ENCODE measurements around the gene MBD5.
"Not testable (repeated sequence)": the region's sequence is repeated elsewhere in the genome, so short reads cannot be mapped to it uniquely, and the experiment has no call there.

MBD5 gene

DNA sequence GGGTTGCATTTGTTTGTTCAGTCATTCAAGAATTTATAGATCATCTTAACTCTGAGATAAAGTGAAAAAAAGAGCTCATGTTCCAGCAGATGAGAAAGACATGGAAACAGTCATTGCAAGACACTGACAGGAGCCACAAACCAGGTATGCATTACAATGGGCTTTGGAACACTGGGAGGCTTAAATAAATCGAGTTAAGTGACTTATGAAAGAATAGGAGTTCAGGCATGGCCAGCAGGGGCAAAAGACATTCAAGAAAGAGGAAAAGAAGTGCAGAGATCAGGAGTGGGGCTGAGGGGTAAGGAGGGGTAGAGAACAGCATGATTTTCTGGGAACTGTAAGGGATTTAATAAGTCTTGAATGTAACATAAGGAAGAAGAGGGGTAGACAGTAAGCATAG lies 502.4 kb downstream of the MBD5 start:
- DNase-seq (ENCODE audit: low spot score), result no peak

DNA sequence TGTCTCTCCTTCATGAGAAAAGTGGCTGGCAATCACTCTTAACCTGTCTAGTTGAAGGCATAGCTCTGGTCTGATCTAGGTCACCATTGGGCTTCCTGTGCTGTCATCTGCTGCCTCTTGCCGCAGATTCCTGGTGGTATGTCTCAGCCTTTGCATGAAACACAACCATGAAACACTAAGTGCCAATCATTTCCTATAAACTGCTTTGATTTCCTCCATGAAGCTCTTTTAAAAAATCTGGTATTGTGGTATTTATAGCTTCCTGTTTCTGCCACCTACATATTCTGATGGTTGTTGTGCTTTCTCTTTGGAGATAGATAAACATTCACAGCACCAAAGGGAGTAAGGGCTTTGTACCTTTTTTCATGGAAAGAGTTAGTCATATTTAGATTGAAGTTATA lies 503.6 kb downstream of the MBD5 start:
- DNase-seq (ENCODE audit: low spot score), result no peak

DNA sequence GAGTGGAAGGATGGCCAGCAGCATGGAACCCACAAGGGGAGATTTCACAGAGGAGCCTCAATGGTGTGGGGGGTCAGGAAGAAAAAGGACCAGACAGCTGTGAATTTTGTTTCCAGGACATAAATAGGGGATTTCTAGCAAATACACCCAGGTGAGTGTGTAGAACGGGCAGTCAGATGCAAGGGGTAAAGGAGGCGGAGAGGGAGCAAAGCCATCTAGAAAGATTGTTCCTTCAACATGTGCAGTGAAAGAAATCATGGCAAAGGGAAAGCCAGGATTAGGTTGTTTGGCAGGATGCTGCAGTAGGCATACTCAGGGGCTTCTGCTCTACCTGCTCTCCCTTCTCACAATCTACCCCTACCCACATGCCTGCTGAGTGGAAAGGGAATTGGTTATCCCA lies 504.2 kb downstream of the MBD5 start:
- no peak for DNase-seq (ENCODE audit: low spot score)

DNA sequence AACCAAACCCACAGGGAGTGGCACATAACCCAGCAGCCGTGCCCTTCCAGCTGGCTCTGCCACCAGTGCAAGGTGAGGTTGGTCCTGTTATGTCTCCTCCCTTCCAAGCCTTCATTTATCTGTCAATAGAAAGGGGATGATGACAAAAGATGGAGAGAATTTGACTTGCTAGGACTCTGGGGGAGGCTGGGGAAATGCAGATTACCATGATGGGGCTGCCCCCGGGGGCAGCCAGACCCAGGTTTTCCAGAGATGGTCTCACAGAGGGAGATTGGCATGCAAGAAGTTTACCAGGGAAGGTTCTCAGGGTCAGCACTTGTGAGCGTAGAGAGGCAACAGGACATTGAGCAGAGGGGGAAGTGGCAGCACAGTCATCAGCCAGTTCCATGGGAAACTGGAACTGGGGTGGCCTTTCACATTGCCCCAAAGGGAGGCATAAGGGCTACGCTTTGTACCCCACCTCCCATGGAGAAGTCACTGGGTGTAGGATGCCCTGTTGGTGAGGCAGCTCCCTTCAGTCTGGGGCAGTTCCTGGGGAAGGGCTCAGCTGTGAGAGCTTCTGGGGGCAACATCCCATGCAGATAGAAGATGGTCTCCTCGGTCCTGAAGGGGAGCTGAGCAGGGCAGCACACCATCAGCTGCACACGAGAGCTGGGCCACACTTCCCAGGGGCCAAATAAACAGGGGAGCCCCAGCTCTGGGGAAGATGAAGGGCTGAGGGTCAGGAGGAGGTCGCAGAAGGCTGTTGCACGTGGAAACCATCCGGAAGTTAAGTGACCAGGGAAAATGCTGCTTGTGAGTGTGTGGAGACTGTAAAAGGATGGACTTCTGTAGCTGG lies 505.8 kb downstream of the MBD5 start:
- no peak for DNase-seq (ENCODE audit: low spot score)

DNA sequence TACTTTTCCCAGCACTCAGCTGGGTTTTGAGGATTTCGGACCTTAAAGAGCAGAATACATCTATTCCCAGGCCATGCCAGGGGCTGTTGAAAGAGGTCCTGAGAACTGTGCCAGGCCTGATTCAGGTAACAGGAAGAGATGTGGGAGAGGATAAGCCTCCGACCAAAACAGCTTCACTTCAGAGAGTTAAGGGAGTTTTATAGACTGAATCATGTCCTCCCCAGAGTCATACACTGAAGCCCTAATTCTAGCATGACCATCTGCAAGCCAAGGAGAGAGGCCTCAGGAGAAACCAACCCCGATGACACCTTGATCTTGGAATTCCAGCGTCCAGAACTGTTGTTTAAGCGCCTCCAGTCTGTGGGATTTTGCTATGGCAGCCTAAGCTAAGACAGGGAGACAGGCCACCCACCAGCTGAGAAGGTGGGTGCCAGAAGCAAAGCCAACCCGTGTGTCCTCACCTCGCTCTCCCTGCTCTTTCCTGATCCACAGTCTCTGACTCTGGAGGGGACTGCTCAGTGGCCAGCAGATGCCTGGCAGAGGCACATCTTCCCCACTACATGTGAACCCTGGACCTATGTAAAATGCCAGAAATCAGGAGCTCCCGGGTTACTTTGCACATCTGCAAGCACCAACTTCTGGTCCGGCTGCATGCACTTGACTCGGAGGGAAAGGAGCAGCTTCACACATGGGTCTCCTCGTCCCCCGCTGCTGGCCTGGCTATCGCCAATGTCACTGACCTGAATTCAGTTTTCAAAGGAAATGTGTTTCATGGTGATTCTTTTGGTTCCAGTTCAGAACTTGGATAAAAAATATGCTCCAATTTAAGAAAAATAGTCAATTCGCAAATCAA lies 506.8 kb downstream of the MBD5 start:
- no peak for DNase-seq (ENCODE audit: low spot score)

DNA sequence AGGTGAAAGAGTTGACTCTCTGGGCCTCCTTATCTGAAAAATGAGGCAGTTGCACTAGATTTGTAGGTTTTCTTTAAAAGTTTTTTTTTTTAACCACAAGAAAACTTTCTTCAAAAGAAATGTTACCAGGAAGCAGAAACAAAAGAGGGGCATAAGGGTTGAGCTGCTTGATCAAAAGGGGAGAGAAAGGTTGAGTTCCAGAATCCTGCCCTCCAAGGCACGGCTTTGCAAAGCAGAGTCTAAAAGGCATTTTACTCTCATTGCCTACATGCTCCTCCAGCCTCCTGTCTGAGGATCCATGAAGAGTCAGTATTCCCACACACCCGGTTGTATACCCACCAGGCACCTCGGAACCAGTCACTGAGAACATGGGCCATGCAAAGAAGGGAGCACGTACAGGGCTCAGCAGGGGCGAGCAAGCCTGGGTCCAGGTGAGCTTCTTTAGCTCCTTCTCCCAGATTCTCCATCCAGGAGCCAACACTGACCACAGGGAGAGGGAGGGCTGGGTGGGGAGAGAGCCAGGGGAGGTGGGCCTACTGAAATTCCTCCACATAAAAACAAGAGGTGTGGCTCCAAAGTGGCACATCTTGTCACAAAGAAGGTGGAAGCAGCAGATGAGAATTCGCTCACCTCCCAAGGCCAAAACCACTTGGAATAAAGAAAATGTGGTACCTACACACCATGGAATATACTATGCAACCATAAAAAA lies 507.6 kb downstream of the MBD5 start:
- no peak for DNase-seq (ENCODE audit: low spot score)

DNA sequence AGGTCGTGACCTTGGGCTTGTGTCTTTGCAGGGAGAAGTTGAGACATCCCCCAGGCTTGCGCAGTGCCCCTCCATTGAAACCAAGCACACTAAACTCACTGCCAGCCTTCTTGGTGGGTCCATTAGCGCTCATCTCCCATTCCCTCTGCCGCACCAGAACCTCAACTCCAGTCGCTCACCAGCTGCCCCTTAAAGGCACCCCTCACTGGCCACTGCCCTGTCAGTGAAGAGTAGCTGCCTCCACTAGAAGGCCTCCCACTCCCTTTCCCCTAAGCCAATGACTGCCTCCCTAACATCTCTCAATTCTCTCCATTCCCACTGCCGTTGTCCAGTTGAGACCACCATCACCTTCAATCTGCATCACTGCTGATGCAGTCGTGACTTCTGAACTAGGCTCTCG lies 508.9 kb downstream of the MBD5 start:
- DNase-seq (ENCODE audit: low spot score), result no peak

DNA sequence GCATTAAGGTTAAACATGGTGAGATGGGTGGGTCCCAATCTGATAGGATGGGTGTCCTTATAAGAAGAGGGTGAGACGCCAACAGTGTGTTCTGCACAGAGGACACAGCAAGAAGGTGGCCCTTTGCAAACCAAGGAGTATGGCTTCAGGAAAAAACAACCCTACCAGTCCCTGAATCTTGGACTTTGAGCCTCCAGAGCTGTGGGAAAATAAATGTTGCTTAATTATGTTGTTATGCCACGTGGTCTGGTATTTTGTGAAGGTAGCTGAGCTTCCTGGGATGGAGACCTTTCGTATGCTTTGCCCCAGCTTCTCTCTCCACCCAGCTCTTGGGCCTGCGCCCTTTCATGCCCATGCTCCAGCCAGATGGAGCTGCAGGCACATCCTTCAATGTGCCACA lies 509.5 kb downstream of the MBD5 start:
- no peak for DNase-seq (ENCODE audit: low spot score)

DNA sequence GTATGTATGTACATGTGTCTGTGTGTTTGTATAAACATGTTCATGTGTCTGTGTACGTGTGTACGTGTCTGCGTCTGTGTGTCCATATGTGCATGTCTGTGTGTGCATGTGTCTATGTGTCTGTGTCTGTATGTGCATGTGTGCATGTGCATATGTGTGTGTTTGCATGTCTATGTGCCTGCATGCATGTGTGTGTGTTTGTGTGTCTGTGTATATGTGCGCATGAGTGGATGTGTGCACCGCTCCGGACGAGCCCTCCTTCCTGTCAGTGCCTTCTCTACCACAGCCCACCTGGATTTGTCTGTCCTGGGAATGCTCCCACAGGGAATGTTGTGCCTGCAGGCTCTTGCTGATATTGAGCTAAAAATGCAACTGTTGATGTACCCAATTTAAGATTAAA lies 510.3 kb downstream of the MBD5 start:
- no peak for DNase-seq (ENCODE audit: low spot score)

DNA sequence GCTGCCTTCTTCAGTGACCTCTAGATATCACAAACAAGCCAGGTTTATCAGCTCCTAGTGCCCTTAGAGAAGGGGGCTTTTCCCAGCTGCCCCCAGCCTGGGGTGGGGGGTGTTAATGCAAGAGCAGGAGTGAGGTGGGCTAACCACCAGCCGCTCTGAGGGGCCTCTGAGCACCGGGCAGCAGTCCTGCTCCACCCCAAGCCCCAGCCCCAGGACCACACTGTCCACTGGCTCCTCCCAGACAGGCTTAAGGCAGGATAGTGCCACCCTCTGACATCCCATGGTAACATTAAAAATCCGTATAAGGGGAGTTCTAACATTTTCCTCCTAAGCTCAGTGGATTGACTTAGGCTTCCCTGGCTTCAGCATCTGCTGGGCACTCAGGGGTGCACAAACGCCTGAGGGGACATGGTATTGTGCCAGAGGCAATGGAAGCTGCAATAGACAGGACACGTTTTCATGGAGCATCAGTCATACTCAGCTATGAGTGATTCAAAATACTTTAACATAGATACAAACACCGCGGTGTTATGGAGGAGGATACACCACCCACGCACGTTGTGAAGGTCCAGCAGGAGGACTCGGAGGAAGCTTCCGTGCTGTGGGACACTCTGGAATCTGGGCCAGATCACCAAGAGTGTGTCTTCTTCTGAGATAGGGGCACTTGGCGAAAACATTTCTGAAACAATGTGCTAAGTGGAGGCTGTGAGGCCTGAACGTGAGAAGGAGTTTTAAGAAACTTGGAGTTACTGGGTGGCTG lies 511.0 kb downstream of the MBD5 start:
- DNase-seq (ENCODE audit: low spot score), result no peak

DNA sequence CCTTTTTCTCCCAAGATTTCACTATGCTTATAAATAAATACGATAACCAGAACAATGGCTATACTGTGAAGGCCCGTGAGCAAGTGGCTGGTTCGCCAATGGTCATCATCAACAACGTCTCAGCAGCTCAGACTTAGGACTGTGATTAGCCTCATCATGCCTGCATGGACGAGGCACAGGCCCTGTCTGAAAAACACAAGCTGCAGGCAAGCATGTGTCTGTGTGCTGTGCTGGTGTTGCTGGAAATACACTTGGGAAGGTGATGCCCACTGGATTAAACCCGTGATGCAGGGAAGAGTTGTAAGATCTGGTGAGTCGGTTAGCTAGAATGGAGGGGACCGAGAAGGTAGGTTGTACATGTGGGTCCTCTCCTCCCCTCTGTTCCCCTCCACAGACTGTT lies 512.1 kb downstream of the MBD5 start:
- no peak for DNase-seq (ENCODE audit: low spot score)

DNA sequence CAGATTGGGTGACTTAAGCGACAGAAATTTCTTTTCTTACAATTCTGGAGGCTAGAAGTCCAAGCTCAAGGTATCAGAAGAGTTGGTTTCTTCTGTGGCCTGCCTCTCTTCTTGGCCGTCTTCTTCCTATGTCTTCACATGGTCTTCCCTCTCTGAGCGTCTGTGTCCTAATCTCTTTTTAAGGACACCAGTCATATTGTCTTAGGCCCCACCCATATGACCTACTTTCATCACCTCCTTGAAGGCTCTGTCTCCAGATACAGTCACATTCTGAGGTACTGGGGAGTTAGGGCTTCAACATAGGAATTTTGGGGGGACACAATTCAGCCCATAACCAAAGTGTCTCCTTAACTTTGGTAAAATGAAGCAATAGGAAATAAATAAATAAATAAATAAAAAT lies 512.8 kb downstream of the MBD5 start:
- DNase-seq (ENCODE audit: low spot score), result no peak

DNA sequence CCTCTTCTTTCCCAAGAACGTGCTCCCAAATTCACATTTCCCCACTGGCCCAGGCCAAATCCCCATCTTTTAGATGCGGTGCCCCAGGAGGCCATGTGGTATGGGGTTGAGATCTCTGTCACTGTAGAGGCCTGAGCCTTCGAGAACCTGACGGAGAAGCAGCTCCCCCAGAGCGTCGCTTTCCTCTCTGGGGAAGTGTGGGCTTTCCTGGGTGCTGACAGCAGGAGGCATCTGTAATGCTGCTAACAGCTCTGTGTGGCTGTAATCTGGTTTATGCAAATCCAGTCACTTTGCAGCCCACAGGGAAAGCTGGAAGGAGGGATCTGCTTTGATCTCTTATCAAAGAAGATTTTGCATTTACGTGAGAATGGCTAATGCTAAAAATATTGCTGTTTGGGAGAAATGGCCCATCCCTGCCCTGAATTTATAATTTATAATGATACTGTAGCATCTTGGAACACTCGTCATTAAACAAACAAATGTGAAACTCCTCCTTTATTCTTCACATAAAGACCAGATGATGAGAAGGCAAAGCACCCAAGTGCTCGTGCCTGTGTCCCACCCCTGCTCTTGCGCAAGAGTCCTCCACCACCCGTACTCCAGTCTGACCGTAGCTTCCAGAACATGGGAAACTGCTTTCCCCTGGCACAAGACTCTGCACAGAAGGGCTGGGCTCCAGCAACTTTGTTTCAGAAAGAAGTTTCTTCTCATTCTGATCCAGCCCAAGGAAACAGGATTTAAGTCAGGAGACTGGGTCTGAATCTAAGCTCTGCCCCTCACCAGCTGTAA lies 513.7 kb downstream of the MBD5 start:
- DNase-seq (ENCODE audit: low spot score), result no peak

DNA sequence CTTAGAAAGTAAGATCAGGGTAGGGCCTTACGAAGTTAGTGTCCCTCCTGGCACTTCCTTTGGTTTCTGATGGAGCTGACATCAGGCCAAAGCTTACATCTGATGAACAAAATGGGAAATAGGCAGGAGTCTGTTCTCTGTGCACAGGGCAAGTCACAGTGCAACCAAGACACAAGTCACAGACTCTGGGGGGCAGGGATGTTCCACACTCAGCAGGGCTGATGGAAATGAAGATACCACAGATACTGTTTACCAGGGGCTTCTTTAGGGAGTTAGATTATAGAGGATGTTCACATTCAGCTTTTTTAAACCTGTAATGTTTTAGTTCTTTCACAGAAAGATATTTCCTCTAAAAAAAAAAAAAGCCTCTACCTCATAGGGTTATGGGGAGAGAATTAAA lies 517.5 kb downstream of the MBD5 start:
- no peak for DNase-seq (ENCODE audit: low spot score)

DNA sequence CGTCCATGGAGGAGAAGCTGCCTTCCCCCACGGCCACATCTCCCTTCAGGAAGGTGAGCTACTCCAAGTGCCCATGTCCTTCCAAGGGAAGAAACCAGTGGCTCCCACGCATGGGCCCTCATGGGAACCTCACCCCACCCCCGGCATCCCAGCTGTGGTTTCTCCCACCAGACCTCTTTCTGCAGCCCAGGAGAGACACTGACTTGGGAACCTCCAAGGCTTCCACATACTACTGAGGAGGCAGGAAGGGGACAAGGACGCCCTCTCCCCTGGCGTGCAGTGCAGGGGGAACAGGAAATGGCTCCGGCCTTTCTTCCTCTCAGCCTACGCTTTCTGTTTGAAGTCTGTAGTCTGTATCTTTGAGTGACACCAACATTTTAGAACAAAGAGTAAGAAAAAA lies 519.1 kb downstream of the MBD5 start:
- DNase-seq (ENCODE audit: low spot score), result no peak

DNA sequence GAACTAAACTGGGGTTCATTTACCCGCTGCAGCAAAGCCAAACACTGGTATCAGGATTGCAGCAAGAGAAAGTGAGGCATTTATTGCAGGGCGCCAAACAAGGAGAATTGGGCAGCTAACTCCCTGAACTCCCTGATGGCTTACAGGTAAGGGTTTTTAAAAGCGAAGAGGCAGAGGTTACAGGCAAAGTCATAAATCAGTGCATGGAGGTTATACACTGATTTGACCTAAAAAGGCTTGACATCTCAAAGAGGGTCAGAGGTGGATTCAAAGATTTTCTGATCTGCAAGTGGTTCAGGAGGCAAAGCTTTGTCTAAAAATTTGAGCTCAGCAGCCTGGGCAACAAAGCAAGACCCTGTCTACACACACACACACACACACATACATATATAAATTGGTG lies 520.9 kb downstream of the MBD5 start:
- no peak for DNase-seq (ENCODE audit: low spot score)

DNA sequence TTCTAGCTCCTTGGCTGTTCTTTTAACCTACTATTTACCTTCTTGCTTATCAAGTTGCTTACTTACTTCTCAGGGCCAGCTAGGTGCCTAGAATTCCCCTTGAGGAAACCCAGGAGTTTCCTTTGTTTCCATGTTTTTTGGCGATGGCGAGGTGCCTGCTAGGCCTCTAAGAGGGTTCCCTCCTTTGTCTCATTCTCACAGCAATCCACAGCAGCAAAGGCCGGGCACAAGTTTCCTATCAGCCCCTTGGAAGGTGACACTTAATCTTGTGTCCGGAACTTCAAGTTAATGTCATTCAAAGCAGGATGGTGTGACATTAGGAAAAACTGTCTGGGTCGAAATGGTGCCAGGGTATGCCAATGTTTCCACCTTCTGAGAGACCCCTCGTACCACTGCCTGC lies 521.7 kb downstream of the MBD5 start:
- no peak for DNase-seq (ENCODE audit: low spot score)

DNA sequence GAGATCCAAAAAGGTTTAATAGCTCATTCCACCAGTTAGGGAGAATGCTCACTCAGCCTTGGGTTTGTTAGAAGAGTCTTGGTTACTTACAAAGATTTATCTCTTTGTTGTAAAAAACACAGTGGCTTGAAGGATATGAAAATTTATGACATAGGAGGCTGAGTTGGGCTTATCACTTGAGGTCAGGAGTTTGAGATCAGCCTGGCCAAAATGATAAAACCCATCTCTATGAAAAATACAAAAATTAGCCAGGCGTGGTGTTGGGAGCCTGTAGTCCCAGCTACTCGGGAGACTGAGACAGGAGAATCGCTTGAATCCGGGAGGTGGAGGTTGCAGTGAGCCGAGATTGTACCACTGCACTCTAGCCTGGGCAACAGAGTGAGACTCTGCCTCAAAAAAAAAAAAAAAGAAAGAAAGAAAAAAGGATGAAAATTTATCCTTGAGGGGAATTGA lies 522.2 kb downstream of the MBD5 start:
- not testable (repeated sequence) for DNase-seq (ENCODE audit: low spot score)

DNA sequence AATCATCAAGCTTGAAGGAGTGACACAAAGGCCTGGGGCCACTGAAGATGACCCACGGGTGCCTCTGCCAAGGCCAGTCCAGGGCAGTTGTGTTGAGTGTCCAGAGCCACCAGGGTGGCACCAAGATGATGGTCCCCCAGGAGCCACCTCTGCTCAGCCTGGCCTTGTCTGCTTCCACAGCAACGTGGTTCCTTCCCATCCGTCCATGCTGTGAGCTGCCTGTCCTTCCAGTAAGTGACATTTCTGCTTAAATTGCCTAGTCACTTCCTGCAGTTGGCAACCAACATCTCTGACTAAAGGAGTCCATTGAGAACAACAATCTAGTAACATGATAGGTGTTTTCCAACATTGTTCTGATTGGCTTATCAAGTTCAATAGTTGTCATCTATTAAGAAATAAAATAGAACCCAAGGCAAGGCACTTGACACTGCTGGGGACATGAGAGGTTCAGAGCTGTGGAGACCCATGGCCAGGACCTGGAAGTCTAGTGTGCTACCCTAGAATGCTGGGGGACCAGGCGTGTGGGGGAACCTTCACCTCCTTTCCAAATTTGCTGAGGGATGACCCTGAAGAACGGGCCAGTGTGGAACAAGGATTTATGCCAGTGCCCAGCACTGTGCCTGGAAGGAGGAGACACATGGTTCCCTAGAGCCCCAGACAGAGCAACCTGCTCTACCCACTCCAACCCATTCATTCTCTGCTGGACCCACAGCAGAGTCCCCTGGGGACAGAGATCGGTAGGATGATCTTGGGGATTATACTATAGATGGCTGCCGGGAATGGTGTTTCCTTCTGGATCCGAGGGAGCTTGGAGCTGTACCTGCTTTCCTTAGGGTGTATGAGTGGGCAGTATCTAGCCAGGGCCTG lies 524.7 kb downstream of the MBD5 start:
- DNase-seq (ENCODE audit: low spot score), result no peak

DNA sequence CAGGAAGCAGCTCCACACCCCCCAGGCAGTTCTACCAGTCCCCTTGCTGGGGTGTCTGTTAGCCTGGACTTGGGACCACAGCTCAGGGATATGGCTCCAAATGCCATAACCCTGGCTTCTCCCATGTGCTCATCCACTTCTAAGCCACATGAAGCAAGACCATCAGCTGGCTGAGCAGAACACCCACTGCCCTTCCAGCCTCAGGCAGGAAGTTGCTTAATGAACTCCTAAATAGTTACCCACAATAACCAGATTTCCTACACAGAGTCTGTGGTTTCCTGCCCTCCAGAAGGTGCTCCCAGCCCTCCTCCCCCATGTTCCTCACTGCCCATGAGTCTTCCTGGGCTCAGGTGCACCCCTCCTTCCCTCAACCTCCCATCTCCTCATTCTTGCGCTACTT lies 525.4 kb downstream of the MBD5 start:
- DNase-seq (ENCODE audit: low spot score), result no peak
